ENCODE data around the gene DIRAS1.
"Not testable (repeated sequence)": the region's sequence is repeated elsewhere in the genome, so short reads cannot be mapped to it uniquely, and the experiment has no call there.

The DIRAS1 gene

DNA sequence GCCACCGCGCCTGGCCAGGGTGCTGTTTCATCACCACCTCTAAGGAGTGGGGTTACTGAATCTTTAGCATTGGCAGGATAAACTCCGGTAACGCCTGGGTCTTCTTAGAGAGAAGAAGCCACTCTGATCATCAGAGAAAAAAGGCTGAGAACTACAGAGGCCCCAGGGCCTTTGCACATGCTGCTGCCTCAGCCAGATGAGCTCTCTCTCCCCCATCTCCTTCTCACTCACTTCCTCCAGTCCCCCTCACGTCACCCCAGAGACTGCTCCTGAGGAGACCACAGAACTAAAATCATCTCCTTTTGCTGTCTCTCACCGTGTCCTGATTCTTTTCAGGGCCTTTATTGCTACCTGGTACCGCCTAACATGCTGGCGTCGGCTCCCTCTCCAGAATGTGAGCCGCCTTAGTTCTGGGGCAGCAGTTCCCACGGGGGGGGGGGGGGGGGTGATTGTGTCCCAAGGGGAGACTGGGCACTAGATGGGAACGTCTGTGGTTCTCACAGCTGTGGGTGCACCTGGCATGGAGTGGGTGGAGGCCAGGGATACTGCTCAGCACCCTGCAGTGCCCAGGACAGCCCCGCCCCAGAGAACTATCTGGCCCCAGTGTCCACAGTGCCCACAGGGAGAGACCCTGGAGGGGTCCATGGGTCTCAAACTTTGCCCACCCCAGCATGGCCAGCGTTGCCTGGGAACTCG, 5.1 kb upstream of the DIRAS1 start:
- no peak for DNase-seq

DNA sequence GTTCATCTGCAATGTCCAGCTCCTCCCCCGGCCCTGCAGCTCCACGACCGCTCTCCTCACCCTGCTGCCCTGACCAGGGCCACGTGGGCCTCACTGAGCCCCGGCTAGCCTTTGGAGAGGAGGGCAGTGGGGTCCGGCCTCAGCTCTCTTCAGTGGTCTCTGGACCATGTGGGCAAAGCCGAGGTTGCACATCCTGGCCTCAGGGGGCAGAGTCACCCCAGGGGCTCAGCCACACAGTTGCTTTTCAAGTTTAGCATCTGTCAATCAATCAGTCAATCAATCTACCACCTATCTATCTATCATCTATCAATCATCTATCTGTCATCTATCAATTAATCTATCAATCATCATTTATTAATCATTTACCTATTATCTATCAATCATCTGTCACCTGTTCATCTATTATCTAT, 3.0 kb upstream of the DIRAS1 start:
- no peak for DNase-seq

DNA sequence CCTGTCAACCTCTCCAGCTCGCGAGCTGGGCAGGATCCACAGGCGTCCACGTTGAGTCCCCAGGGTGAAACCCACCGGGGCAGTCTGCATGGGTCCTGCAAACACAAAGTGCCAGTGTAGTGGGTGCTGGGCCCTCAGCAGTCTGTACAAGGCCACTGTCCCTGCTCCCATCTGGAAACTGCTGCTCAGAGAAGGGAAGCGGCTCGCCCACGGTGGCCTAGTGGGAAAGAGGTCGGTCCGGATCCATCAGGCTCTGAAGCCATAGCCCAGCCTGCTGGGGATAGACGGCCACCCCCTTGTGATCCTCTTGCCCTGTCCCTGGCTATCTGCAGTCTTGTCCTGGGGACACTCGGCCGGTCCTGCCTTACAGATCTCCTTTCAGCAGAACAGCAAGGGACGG, 2.6 kb upstream of the DIRAS1 start:
- no peak for DNase-seq

DNA sequence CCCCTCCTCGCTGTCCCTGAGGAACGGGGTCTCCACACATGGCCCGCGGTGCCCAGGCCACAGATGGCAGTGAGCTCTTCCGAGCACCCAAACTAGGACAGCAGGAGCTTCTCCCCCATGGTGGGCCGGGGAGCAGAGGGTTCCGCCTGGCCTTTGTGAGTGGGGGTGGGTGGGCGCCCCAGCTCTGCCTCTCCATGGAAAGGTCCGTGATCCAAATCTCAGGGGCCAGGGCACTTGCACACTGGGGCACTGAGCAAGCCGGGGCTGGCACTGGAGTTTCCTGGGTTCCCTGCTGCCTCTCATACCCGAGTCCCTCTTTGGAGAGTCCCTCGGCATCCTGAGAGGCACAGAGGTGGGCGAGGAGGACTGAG, 2.2 kb upstream of the DIRAS1 start:
- DNase-seq = no peak

DNA sequence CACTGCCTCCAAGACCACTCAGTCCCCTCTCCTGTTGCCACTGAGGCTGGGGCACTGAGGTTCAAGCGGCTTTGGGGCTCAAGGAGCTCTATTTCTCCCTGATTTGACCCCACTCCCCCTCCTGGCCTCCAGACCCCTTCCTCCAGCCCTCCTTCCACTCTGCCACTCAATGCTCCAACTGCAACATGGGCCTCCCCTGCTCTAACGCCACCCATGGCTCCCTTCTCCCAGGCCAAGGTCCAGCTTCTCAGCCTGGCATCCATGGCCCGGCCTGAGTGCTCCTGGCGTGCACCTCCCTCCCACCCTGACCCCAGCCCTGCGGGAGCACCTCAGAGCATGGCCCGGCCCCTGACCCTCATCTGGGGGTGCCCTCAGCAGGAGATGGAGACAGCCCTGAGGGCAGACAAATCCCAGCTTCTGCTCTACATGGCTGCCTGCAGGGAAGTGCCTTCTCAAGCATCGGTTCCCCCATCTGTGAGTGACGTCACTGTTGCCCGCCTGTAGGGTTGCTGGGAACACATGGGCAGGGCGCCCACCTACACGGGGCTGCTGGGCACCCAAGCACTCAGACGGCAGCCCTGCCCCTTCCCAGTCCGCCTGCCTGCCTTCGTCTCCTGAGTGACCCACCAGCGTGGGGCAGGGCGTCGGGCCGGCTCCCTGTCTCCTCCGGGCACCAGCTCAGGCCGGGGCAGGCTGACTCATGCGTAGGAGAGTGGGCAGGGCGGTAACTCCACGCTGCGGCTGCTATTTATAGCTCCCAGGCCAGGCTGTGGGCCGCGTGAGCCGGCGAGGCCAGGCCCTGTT, 1.6 kb upstream of the DIRAS1 start:
- no peak for DNase-seq

DNA sequence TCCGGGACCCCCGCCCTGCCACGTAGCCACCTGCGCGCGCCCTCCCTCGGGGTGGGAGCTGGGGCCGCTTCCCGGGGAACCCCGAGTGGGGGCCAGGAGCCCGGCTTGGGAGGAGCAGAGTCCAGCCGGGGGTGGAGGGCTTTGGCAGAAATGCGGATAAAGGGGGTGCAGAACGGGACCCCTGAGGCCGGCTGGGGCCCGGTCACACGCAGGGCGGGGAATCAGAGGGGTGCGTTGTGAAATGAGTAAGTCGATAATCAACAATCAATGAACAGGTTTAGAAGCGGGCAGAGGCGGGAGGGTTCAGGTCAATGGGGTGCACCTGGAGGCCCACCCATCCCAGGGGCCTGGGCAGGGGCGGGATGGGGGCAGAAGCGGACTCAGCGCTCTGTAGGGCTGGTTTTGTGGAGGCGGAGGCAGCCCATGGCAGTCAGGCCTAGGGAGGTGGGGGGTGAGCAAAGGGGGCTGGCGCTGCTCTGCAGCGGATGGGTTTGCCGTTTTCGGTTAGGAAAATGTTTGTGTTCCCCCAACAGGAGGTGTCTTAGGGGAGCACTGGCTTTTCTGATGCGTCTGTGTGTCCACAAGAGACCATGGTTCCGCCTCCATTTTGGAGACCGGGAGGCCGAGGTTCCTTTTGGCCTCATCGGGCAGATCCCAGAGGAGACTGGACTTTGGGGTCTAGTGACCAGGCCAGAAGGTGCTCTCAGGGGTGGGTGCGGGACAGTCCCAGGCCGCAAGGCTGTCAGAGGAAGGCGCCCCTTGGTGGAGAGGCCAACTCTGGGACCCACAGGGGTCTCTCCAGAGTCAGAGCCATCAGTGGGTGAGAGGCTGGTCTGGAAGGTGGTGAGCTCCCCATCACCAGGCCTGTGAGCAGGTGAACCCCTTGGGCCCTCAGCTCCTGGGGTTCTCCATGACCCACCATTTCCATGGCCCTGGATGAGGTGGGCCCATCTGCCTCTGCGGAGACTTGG, 683 bp upstream of the DIRAS1 start:
- DNase-seq = no peak

DNA sequence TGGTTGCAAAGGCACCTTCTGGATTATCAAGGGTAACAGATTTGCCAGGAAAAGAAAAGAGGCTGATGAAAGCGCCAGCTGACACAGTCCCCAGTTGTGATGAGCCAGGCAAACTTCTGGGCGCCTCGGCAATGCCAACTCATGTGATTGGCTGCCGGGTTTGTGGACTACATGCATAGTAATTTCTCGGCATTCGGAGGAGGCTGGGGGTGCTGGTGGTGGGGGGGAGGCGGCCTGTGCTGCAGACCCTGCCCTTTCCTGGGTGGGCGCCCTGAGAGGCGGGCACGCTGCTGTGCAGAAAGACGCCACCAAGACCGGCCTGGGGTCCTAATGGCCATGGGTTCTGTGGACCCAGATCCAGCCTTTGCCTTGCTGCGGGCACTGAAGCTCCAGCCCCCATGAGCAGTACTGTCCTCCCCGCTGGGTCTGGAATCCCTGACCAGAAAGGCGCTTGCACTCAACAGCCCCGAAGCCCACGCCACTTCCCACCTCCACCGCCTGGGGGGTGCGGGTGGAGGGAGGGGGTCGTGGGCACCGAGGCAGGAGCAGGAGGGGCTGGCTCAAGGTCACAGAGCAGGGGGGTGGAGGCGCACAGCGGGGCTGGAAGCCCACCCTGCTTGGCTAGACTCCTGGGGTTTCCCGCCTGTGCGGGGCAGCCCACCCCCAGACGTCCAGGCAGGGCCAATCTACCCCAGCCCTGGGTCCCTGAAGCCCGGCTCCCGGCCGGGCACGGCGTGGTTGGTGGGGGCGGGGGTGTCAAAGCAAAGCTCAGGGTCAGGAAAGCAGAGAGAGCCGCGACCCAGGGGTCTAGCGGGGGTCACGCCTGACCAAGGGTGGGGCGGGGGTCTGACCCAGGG, 1.0 kb downstream of the DIRAS1 start:
- DNase-seq = no peak

DNA sequence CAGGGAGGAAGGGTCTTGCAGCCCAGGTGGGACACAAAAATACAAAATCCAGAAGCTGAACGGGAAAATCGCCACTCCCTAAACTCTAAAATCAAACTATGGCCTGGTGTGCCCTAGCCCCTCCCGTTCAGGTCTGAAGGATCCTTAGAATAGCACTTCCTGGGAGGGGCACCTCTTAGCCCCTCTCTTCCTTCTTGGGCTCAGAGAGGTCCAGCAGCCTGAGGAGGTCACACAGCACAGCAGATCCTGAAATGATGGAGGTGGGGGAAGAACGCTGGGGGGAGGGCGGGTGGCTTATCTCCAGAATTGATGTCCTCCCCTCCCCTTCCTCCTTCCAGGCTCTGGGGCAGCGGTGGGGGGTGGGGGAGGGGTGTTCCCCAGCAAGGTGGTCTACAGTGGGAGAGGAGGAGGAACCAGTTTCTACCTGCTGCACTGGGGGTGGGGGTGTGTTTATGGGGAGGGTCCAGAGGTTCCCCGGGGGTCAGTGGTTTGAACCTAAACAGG, 1.9 kb downstream of the DIRAS1 start:
- DNase-seq = no peak

DNA sequence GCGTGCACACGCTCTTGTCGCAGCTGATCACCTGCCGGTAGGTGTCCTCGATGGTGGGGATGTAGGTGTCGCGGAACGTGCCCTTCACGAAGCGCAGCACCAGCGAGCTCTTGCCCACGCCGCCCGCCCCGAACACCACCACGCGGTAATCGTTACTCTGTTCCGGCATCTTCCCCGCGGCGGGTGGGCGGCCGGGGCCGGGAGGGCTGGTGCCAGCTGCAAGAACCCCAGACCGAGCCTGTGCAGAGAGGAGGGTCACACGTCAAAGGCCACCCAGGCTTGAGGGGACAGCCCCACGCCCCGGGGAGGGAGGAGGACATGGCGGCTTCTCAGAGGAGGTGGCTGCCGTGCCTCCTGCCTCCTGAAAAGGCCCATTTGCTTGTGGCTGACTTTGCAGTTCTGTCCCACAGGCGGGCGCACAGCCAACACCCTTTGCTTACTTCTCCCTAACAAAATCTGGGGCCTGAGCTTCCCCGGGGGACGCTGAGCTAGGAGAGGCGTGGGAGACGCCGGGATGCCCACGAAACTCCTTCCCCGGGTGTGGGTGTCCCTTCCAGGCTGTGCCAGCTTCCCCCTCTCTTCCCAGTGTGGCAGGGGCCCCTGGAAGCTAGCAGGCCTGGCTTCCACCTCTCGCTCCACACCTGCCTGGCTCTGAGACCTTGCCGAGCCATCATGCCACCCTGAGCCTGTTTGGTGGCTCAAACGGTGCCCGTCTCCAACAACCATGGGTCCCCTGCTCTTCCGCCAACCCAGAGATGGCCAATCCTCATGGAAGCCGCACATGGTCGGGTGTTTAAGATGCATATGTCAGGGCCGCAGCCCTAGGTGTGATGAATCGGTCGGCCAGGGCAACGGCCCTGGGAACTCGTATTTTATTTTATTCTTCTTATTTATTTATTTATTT, 3.3 kb downstream of the DIRAS1 start:
- DNase-seq = no peak

DNA sequence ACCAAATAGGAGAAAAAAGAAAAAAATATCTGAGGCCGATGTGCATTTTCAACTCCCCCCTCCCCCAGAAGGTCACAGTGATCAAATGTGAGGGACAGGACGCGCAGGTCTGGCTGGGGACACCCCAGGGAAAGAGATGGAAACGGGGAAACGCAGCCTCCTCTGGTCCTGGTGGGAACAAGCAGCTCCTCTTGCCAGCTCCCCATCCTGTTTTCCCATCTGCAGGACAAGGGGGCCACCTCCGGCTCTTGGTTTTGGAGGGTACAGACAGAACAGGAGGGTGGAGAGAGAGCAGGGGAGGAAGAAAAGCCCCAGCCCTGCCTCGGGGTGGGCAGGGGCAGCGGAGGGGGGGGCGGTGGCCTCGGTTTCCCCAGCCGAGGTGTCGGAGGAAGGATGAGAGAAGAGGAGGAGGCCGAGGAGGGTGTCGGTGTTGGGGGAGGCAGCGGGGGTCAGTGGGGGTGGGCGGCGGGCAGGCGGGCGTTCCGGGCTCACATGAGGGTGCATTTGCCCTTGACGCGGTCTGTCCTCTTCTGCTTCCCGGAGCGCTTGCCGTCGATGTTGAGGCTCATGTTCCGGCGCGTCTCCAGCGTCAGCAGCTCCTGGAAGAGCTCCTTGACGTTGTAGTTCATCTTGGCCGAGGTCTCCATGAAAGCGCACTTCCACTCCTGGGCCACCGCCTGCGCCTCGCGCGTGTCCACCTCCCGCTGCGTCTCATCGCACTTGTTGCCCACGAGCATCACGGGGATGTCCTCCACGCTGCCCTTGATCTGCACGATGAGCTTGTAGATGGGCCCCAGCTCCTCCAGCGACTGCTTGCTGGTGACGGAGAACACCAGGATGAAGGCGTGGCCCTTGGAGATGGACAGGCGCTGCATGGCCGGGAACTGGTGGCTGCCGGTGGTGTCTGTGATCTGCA, 4.2 kb downstream of the DIRAS1 start:
- no peak for DNase-seq

DNA sequence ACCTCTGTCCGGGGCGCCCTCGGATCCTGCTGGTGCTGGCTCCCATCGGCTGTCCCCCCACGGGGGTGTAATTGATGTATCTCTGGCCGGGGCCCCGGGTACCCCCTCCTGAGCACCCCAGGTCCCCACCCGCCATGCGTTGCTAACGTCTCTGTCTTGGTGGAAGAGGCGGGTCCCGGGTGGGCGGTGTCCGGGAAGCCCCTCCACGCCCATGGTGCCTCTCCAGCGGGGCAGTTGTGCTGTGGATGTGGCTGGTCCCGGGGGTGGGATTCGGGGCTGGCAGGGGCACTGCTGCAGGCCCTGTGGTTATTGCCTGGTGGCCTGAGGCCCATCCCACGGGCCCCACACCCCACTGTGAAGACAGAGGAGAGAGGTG, 4.9 kb downstream of the DIRAS1 start:
- no peak for DNase-seq

DNA sequence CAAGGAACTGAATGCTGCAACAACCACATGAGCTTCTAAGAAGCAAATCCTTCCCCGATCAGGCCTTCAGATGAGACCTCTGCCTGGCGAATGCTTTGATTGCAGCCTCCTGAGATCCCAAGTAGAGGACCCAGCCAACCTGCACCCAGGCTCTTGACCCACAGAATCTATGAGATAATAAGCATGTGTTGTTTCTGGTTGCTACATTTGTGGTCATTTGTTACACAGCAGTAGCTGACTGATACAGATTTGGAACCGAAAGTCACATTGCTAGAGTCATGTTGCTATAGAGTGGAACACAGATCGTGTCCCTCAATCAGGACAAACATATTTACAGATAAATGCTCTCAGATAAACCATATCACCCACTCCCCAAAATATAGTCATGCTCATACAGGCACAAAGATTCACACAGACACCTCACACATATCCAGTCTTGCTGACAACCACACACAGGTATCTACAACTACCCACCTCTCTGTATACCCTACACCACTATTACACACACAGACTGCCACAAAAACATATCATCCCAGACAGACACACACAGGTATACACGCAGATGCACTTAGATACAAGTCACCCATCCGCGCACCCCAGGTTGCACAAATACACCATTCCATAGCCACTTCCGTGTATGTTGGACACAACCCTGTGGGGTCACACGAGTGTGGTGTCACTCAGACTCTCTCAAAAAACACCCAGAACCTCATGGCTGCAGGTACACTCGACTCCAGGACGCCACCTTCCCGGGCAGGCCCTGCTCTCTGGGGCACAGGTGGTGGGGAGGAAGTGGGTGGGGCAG, 5.5 kb downstream of the DIRAS1 start:
- no peak for DNase-seq

DNA sequence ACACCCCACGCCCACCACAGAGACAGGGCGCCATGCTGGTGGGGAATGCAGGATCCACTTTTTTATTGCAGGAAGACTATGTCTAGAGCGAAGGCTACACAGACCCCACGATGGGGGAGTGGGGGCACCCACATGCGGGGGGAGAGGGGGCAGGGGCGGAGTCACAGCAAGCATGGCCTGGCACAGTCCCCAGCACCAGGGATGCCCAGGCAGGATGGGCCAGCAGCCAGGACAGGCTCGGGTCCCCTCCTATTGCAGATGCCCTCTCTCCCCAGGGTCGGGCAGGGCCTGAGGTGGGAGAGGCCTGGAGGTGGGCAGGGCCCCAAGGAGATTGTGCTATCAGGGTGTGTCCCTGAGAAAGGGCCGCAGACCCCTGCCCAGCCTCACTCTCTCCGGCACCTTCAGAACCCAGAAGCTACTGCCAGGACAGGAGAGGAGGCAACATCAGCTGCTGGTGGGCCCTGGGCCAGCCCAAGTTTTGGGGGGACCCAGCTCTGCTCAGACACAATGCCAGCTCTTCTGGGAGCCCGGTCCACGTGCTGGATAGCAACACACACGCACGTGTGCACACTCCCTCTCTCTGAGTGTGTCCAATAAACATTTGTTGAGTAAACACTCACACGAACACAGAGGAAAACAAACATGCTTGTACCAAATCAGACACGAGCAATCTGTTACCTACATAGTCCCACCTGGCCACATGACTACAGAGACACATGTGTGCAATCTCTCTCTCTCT, 6.5 kb downstream of the DIRAS1 start:
- no peak for DNase-seq

DNA sequence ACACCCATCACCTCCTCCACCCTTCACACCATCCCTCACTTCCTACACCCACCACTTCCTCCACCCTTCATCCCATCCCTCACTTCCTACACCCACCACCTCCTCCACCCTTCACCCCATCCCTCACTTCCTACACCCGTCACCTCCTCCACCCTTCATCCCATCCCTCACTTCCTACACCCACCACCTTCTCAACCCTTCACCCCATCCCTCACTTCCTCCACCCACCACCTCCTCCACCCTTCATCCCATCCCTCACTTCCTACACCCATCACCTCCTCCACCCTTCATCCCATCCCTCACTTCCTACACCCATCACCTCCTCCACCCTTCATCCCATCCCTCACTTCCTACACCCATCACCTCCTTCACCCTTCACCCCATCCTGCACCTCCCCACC, 7.1 kb downstream of the DIRAS1 start:
- DNase-seq = not testable (repeated sequence)

DNA sequence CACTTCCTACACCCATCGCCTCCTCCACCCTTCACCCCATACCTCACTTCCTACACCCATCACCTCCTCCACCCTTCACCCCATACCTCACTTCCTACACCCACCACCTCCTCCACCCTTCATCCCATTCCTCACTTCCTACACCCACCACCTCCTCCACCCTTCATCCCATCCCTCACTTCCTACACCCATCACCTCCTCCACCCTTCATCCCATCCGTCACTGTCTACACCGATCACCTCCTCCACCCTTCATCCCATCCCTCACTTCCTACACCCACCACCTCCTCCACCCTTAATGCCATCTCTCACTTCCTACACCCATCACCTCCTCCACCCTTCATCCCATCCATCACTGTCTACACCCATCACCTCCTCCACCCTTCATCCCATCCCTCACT, 8.0 kb downstream of the DIRAS1 start:
- not testable (repeated sequence) for DNase-seq

DNA sequence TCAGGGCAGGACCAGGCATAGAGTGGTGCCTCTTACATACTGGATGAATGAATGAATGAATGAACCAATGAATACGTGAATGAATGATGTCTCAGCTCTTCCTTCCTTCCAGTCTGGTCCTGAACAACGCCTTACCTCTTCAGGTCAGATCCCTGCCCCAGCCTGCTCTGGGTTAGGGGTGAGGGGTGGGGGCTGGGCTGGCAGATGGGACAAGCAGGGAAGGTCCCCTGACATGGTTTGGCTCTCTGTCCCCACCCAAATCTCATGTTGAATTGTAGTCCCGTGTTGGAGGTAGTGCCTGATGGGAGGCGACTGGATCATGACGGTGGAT, 9.3 kb downstream of the DIRAS1 start:
- no peak for DNase-seq

DNA sequence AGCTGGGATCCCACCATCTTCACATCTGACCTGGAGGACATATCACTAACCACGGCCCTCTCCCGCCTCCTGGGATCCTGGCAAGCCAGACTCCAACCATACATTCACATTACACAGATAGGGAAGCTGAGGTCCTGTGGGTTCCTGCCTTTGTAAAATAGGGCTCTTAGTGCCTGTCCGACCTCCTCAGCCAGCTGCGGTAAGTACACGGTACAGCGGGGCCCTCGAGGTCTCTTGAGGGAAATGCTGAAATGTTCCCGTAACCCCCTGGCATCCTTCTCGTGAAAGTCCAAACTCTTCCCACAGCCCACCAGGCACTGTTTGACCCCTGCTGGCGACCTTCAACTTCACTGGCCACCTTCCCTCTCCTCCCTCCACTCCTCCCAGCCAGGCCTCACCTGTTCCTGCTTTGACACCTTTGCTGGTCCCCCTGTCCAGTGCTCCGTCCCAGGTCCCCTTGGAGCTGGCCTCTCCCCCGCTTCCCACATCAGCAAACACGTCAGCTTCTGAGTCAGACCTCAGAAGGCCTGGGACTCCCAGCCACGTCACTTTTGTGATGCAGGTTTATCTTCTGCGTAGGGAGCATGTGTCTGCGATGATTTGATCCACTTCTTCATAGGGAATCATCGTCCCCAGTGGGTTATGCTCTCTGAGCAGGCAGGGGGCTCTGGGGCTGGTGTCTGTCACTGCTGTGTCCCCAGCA, 9.8 kb downstream of the DIRAS1 start:
- no peak for DNase-seq

DNA sequence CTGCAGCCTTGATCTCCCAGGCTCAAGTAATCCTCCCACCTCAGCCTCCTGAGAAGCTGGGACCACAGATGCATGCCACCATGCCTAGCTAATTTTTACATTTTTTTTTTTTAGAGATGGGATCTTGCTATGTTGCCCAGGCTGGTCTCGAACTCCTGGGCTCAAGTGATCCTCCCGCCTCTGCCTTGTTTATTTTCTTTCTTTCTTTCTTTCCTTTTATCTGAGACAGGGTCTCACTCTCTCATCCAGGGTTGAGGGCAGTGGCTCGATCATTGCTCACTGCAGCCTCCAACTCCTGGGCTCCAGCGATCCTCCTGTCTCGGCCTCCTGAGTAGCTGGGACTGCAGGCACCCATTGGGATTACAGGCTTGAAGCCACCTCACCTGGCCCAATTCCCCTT, 14.9 kb downstream of the DIRAS1 start:
- no peak for DNase-seq
